GM12873 (cell line): ENCODE results near the gene POLR2L.

Experiments
- TF ChIP-seq, protein P1 (sequence below): IDR thresholded peaks from 2 replicates; pipeline ENCODE4 v1.5.1; 2012; ENCODE audit warnings: low read depth, mild to moderate bottlenecking, moderate library complexity, low read length, control low read depth; ENCODE audit not compliant: insufficient read depth; ENCODE audit errors: missing control alignments

The POLR2L gene

DNA sequence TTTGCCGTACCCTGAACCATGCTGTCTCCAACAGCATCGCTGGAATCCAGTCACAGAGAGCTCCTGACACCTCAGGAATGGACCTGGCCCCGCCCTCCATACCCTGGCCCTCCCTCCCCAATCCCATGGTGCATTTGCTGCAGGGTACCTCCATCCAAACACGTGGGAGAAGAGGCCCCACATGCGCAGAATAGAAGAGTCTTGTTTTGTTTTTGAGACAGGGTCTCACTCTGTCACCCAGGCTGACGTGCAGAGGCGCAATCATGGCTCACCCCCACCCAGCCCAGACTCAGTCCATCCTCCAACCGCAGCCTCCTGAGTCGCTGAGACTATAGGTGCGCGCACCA is 25.9 kb downstream of the POLR2L start:
- TF ChIP-seq, protein P1, sequence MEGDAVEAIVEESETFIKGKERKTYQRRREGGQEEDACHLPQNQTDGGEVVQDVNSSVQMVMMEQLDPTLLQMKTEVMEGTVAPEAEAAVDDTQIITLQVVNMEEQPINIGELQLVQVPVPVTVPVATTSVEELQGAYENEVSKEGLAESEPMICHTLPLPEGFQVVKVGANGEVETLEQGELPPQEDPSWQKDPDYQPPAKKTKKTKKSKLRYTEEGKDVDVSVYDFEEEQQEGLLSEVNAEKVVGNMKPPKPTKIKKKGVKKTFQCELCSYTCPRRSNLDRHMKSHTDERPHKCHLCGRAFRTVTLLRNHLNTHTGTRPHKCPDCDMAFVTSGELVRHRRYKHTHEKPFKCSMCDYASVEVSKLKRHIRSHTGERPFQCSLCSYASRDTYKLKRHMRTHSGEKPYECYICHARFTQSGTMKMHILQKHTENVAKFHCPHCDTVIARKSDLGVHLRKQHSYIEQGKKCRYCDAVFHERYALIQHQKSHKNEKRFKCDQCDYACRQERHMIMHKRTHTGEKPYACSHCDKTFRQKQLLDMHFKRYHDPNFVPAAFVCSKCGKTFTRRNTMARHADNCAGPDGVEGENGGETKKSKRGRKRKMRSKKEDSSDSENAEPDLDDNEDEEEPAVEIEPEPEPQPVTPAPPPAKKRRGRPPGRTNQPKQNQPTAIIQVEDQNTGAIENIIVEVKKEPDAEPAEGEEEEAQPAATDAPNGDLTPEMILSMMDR = no peak

DNA sequence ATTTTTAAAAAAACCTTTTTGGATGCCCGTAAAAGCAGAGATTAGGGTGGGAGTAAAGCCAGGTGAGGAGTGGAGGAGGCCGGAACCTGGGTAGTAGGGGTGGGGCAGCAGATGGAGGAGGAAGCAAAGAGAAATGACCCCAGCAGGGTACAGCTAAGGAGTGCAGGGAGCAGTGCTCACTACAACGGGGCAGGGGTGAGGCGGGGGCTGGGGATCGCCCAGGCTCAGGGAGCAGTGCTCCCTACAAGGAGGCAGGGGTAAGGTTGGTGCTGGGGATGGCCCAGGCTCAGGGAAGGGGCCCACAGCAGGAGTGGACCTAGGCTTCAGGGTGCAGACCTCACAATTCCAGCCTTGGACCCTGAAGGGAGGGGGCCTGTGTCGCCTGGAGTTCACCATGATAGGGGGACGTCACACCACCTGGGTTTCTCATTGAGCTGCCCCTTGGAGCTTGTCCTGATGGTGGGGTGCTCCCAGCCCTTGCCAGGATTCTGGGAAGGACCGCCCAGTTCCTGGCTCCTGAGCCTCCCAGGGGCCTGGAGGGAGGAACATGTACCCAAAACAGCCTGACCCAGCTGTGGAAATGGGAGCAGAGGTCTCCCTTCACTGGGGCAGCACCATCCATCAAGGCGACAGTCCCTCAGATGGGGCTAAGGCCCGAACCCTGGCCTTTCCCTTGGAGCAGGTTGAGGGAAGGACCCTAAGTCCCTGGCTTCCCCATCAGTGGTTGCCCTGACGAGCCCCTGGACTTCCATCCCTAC is 26.5 kb downstream of the POLR2L start:
- TF ChIP-seq, protein P1 = no peak

DNA sequence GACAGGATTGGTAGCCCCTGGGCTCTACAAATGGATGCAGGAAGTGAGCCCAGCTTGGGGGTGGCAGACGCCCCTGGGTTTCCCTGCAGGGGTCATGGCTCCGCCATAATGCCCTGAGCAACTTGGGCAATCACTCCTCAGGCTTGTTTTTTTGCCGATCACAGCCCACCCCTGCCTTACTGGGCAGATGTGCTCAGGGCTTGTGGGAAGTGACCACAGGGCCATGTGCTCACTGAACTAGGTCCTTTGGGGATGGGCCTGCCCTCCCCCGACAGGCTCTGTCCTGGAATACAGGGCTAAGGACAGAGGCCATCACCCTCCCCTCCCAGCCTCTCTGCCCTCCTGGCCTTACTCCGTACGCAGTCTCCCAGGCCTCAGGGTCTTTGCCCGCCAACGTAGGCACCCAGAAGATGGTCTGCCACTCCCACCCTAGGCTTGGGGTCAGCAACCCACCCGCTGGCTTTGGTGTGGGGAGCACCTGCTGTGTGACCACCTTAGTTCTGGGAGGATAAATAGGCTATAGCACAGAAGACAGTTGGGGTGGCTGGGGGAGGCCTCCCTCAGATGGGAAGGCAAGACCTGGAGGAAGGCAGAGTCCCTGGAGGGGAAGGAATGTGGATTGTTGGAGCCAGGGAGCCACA is 28.8 kb downstream of the POLR2L start:
- TF ChIP-seq, protein P1 = no peak

DNA sequence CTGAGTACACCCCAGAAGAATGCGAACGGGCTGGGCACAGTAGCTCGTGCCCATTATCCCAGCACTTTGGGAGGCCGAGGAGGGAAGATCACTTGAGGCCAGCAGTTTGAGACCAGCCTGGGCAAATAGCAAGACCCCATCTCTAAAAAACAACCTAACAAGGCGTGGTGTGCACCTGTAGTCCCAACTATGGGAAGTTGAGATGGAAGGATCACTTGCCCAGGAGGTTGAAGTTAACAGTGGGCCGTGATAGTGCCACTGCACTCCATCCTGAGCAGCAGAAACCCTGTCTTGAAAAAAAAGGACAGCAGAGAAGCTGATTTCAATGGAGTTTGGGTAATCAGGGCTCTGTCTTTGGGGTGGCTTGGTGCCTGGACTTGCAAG is 29.3 kb downstream of the POLR2L start:
- TF ChIP-seq, protein P1 = no peak

DNA sequence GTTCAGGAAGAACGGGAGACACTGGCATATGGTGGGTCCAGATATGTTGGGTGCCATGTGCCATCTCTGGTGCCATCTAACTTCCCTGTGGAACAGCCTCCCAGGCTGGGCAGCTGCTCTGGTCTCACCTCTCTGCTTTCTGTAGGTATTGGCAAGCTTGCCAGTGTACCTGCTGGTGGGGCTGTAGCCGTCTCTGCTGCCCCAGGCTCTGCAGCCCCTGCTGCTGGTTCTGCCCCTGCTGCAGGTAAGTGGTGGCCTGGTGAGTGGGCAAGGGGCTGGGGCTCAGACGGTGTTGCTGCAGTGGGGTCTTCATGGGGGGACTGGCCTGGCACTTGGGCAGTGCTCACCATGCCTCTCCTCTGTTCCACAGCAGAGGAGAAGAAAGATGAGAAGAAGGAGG is 29.9 kb downstream of the POLR2L start:
- TF ChIP-seq, protein P1 = no peak

DNA sequence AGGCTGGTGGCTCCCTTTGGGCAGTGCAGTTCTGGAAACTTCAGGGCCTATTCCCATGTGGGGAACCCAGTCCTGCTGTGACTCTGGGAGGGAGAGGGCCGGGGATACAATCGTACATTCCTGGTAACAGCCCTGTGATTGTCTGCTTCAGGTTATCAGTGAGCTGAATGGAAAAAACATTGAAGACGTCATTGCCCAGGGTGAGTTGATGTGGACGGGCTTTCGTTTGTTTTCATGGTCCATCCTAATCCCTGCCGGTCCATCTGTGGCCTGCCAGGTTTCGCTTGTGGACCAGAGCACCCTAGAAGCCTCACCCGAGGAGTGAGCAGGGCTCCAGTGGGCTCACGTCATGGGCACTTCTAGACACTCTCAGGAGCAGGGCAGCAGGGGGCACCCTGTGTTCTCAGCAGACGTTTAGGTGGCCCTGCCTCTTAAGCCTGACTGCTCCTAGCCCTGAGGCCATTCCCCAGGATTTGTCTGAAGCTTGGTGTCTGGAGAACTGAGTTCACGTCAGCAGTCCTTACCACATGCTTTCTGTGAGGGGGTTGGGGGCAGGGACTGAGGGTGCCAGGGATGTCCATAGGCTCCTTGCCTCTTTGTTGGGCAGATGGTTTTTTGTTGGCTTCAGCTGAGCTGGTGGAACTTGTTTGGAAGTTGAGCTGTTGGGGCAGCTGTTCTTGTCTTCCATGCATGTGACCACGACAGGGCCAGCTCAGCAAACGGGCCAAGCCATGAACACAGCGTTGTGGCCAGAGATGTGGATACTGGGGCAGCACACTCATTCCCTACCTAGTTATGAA is 30.7 kb downstream of the POLR2L start:
- TF ChIP-seq, protein P1 = peak; percentile 8

DNA sequence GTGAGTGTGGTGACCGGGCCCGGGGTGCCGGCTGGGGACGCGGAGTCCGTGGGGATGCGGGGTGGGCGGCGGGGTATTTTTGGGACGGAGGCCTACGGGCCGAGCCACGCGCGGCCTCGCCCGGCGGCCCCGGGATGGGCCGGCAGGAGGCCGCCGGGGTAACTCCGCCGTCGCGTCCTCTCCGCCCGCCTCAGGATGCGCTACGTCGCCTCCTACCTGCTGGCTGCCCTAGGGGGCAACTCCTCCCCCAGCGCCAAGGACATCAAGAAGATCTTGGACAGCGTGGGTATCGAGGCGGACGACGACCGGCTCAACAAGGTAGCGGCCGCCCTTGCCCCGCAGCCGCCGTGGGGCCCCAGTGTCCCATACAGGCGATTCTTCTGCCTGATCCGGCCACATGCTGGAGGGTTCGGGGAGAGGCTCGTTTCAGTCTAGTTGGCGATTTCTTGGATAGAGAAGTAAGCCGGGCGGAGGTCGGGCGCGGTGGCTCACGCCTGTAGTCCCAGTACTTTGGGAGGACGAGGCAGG is 32.2 kb downstream of the POLR2L start:
- TF ChIP-seq, protein P1 = peak; percentile 4
